Measurements from ENCODE around the gene ATP8B2. TPM values are rescaled to one million over a fixed set of nuclear protein-coding genes. Genes with fewer than 3 reads are reported as not detected.
"Not testable (repeated sequence)": the region's sequence is repeated elsewhere in the genome, so short reads cannot be mapped to it uniquely, and the experiment has no call there.

Gene ATP8B2
- total RNA-seq, 1 experiment from 2014 or later = 22.1 TPM

- Histone ChIP-seq H3K4me1 (ENCODE audit: control insufficient read depth in 1 of 2, insufficient read depth in 2 of 2, low read length in 2 of 2) (peaks cover 0 to 4% of the 10 kb centered on the region in 2 experiments; a peak in 1 of 4 replicates), H3K9me2 (ENCODE audit: insufficient read depth) (no peaks in the 10 kb centered on the region), H4K20me1 (ENCODE audit: insufficient read depth) (no peaks in the 10 kb centered on the region), H2AFZ (ENCODE audit: low read depth, low read length, poor library complexity, severe bottlenecking) (no peak overlapping the region), H3K27me3 (ENCODE audit: insufficient read depth, low read length) (no peaks in the 10 kb centered on the region), H3K4me2 (ENCODE audit: low read length) (no peak overlapping the region), H3K9ac (ENCODE audit: low read length) (no peak overlapping the region), H3K9me3 (ENCODE audit: control insufficient read depth in 1 of 2, insufficient read depth in 1 of 2, low read depth in 1 of 2, low read length in 2 of 2) (no peaks in the 10 kb centered on the region), H3K36me3 (ENCODE audit: control insufficient read depth in 1 of 2, insufficient read depth in 2 of 2, low read length in 2 of 2) (peaks cover 0 to 11% of the 10 kb centered on the region in 2 experiments; a peak in 2 of 4 replicates), H3K79me2 (ENCODE audit: insufficient read depth, low read length) (no peaks in the 10 kb centered on the region), H3K4me3 (replicated peaks in 1 of 2; ENCODE audit: low read depth in 1 of 2, low read length in 2 of 2) (no peak overlapping the region), H3K27ac (ENCODE audit: low read depth, low read length) (no peak overlapping the region)
- ChIA-PET RAD21 (ENCODE audit: low non-redundant PET in 1 of 2, low total read pairs in 2 of 2, uncharacterized antibody in 2 of 2, unreplicated experiment in 2 of 2) (no interaction called here), CTCF (no interaction called here), POLR2A (no interaction called here)
- no peak for ATAC-seq
- intact Hi-C loops (cut with micrococcal nuclease) = loop anchor here (5.0 kb wide), 1 partner anchor 152 kb away; no protein-coding TSS in a partner anchor
- no peak for TF ChIP-seq POLR2A (IDR thresholded peaks at IDR 0.05; ENCODE audit: borderline replicate concordance, extremely low read depth, insufficient read depth, insufficient read length)
- no peak for TF ChIP-seq RAD21 (IDR thresholded peaks at IDR 0.05; ENCODE audit: low read depth)
- no peak for TF ChIP-seq EZH2 (IDR thresholded peaks at IDR 0.05)
- no peak for TF ChIP-seq ELF1 (IDR thresholded peaks at IDR 0.05; ENCODE audit: borderline replicate concordance, low read depth)
- no peak for TF ChIP-seq CTCF (IDR thresholded peaks at IDR 0.05 in 2 of 3, conservative IDR thresholded peaks at IDR 0.05 in 1 of 3; ENCODE audit: borderline replicate concordance in 1 of 3, insufficient read depth in 1 of 3, low read depth in 2 of 3, low read length in 2 of 3)
- no peak for TF ChIP-seq JUND (IDR thresholded peaks at IDR 0.05)
- TF ChIP-seq CEBPB (IDR thresholded peaks at IDR 0.05; ENCODE audit: low read depth) = no peak
- TF ChIP-seq ZNF274 (IDR thresholded peaks at IDR 0.05; ENCODE audit: low read depth, low read length) = no peak
- TF ChIP-seq CBX3 (IDR thresholded peaks at IDR 0.05; ENCODE audit: low read depth) = no peak
- TF ChIP-seq POLR2AphosphoS5 (IDR thresholded peaks at IDR 0.05; ENCODE audit: low read depth, low read length) = no peak
- TF ChIP-seq ZFX (IDR thresholded peaks at IDR 0.05) = no peak
- no peak for TF ChIP-seq ATF3 (IDR thresholded peaks at IDR 0.05)
- no peak for TF ChIP-seq REST (IDR thresholded peaks at IDR 0.05; ENCODE audit: low read depth)
- no peak for TF ChIP-seq YY1 (IDR thresholded peaks at IDR 0.05; ENCODE audit: extremely low read depth, insufficient replicate concordance, low read depth, low read length)
- no peak for TF ChIP-seq EZH2phosphoT487 (IDR thresholded peaks at IDR 0.05; ENCODE audit: borderline replicate concordance)
- TF ChIP-seq EGR1 (IDR thresholded peaks at IDR 0.05; ENCODE audit: low read depth) = no peak
- BruUV-seq (replicated peaks) = no TSS peak
- DNase-seq (ENCODE audit: low read depth, low spot score) = no peak
Observed at GRCh38 chr1:154338875-154339274, 13.6 kb downstream of the ATP8B2 start.

GRCh38 chr1:154341366-154341765 is 16.0 kb downstream of the ATP8B2 start:
- H3K79me2 ChIP-seq (ENCODE audit: insufficient read depth, low read length); H3K9me2 ChIP-seq (ENCODE audit: insufficient read depth); intact Hi-C loops (cut with micrococcal nuclease); ATAC-seq; H3K4me3 ChIP-seq (replicated peaks in 1 of 2; ENCODE audit: low read depth in 1 of 2, low read length in 2 of 2); RAD21 ChIA-PET (ENCODE audit: low non-redundant PET in 1 of 2, low total read pairs in 2 of 2, uncharacterized antibody in 2 of 2, unreplicated experiment in 2 of 2); H3K27ac ChIP-seq (ENCODE audit: low read depth, low read length); POLR2A ChIA-PET; H3K9me3 ChIP-seq (ENCODE audit: control insufficient read depth in 1 of 2, insufficient read depth in 1 of 2, low read depth in 1 of 2, low read length in 2 of 2); H3K4me2 ChIP-seq (ENCODE audit: low read length); H3K9ac ChIP-seq (ENCODE audit: low read length); H3K4me1 ChIP-seq (ENCODE audit: control insufficient read depth in 1 of 2, insufficient read depth in 2 of 2, low read length in 2 of 2); CTCF ChIA-PET; H2AFZ ChIP-seq (ENCODE audit: low read depth, low read length, poor library complexity, severe bottlenecking); DNase-seq (ENCODE audit: low read depth, low spot score); H4K20me1 ChIP-seq (ENCODE audit: insufficient read depth); H3K27me3 ChIP-seq (ENCODE audit: insufficient read depth, low read length); BruUV-seq (replicated peaks): not testable (repeated sequence)
- H3K36me3 ChIP-seq (ENCODE audit: control insufficient read depth in 1 of 2, insufficient read depth in 2 of 2, low read length in 2 of 2) = peaks cover 19 to 20% of the 10 kb centered on the region in 2 experiments
